Ishikawa (cell line): ENCODE results near the gene SPATA21.

ENCODE experiments used
- EP300 ChIP-seq: IDR thresholded peaks from 2 replicates; pipeline ENCODE4 v1.6.1; 2012; ENCODE audit warnings: borderline replicate concordance
- FOXM1 ChIP-seq: IDR thresholded peaks from 2 replicates; pipeline ENCODE4 v1.6.1; 2012; ENCODE audit warnings: low read depth, borderline replicate concordance
- MAX ChIP-seq: IDR thresholded peaks from 2 replicates; pipeline ENCODE4 v1.6.1; 2012
- RAD21 ChIP-seq: IDR thresholded peaks from 2 replicates; pipeline ENCODE4 v1.6.1; 2012; ENCODE audit warnings: low read depth
- REST ChIP-seq: IDR thresholded peaks from 2 replicates; pipeline ENCODE4 v1.6.1; 2012; ENCODE audit warnings: low read depth, mild to moderate bottlenecking
- TCF12 ChIP-seq: IDR thresholded peaks from 2 replicates; pipeline ENCODE4 v1.6.1; 2012; ENCODE audit warnings: low read depth
- YY1 ChIP-seq: IDR thresholded peaks from 2 replicates; pipeline ENCODE4 v1.6.1; 2012; ENCODE audit warnings: low read depth

GRCh38 chr1:16376971-16377370, 60.3 kb downstream of the SPATA21 start:
- TF ChIP-seq RAD21 (no peak), TCF12 (no peak), YY1 (no peak), EP300 (no peak), FOXM1 (no peak), MAX (no peak), REST (no peak)
